Measurements from ENCODE around the gene DIP2B. TPM values are rescaled to one million over a fixed set of nuclear protein-coding genes. Genes with fewer than 3 reads are reported as not detected.
A peak's percentile ranks its signal among the peaks of the same experiment; 100 is the strongest.

DIP2B gene
- total RNA-seq, 1 donor from 2014 or later, result 45.1 TPM

DNA sequence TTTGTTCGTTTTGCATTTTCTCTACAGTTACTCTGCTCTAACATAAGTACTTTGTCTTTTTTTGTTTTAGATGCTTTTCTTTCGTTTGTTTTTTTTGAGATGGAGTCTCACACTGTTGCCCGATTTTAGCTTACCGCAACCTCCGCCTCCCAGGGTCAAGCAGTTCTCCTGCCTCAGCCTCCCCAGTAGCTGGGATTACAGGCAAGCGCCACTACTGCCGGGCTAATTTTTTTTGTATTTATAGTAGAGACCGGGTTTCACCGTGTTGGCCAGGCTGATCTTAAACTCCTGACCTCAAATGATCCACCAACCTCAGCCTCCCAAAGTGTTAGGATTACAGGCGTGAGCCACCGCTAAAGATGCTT, 2.7 kb downstream of the DIP2B start:
- peaks cover 5% of the 10 kb centered on the region for H3K27me3 Mint-ChIP-seq (ENCODE audit: unreplicated experiment)
- H3K4me3 Mint-ChIP-seq (ENCODE audit: unreplicated experiment), result no peak overlapping the region
- TF ChIP-seq, protein P1, sequence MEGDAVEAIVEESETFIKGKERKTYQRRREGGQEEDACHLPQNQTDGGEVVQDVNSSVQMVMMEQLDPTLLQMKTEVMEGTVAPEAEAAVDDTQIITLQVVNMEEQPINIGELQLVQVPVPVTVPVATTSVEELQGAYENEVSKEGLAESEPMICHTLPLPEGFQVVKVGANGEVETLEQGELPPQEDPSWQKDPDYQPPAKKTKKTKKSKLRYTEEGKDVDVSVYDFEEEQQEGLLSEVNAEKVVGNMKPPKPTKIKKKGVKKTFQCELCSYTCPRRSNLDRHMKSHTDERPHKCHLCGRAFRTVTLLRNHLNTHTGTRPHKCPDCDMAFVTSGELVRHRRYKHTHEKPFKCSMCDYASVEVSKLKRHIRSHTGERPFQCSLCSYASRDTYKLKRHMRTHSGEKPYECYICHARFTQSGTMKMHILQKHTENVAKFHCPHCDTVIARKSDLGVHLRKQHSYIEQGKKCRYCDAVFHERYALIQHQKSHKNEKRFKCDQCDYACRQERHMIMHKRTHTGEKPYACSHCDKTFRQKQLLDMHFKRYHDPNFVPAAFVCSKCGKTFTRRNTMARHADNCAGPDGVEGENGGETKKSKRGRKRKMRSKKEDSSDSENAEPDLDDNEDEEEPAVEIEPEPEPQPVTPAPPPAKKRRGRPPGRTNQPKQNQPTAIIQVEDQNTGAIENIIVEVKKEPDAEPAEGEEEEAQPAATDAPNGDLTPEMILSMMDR (IDR thresholded peaks at IDR 0.05; ENCODE audit: unreplicated experiment), result no peak

DNA sequence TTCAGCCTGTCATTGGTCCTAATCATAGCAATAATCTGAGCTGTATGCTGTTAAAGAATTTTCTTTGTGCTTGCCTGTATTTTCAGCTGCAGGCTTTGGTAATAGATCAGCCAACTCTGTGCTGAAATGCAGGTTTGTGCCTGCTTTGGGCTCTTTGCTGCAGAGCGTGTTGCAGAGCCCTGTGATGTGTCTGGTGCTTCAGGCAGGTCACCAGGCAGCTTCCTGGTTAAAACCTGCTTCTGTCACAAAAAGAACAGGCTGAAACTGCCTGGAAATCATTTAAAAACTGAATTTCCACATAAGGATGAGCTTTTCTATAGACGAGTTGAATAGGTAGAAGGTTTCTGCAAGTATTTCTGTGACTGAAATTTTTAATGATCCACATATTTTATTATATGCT, 3.1 kb downstream of the DIP2B start:
- peaks cover 4% of the 10 kb centered on the region for H3K36me3 Mint-ChIP-seq (ENCODE audit: low read depth, unreplicated experiment)
- H3K4me1 Mint-ChIP-seq (ENCODE audit: unreplicated experiment), result peaks cover 42% of the 10 kb centered on the region
- H3K9me3 Mint-ChIP-seq (ENCODE audit: unreplicated experiment), result no peaks in the 10 kb centered on the region
- H3K4me3 Mint-ChIP-seq (ENCODE audit: unreplicated experiment), result no peak overlapping the region
- no peak overlapping the region for H3K27ac Mint-ChIP-seq (ENCODE audit: unreplicated experiment)
- TF ChIP-seq, protein P1 (IDR thresholded peaks at IDR 0.05; ENCODE audit: unreplicated experiment), result no peak
- DNase-seq (ENCODE audit: low spot score), result no peak
- H3K27me3 Mint-ChIP-seq (ENCODE audit: unreplicated experiment), result peaks cover 5% of the 10 kb centered on the region

More for the DNA sequence above, 2.7 kb downstream of the DIP2B start:
- DNase-seq (ENCODE audit: low spot score), result no peak
- Mint-ChIP-seq H3K4me1 (ENCODE audit: unreplicated experiment) (peaks cover 42% of the 10 kb centered on the region), H3K36me3 (ENCODE audit: low read depth, unreplicated experiment) (peaks cover 4% of the 10 kb centered on the region), H3K9me3 (ENCODE audit: unreplicated experiment) (no peaks in the 10 kb centered on the region), H3K27ac (ENCODE audit: unreplicated experiment) (no peak overlapping the region)

- no peak for DNase-seq (ENCODE audit: low spot score)
- Mint-ChIP-seq H3K36me3 (ENCODE audit: low read depth, unreplicated experiment) (peaks cover 4% of the 10 kb centered on the region), H3K27ac (ENCODE audit: unreplicated experiment) (no peak overlapping the region), H3K4me3 (ENCODE audit: unreplicated experiment) (no peak overlapping the region), H3K27me3 (ENCODE audit: unreplicated experiment) (peaks cover 5% of the 10 kb centered on the region), H3K9me3 (ENCODE audit: unreplicated experiment) (no peaks in the 10 kb centered on the region), H3K4me1 (ENCODE audit: unreplicated experiment) (peaks cover 42% of the 10 kb centered on the region)
- TF ChIP-seq, protein P1 (IDR thresholded peaks at IDR 0.05; ENCODE audit: unreplicated experiment), result no peak
These were observed 3.6 kb downstream of the DIP2B start for GRCh38 chr12:50508414-50508813.

- no peak overlapping the region for H3K27ac Mint-ChIP-seq (ENCODE audit: unreplicated experiment)
- no peak for DNase-seq (ENCODE audit: low spot score)
- no peaks in the 10 kb centered on the region for H3K9me3 Mint-ChIP-seq (ENCODE audit: unreplicated experiment)
- TF ChIP-seq, protein P1 (IDR thresholded peaks at IDR 0.05; ENCODE audit: unreplicated experiment), result no peak
- peaks cover 5% of the 10 kb centered on the region for H3K27me3 Mint-ChIP-seq (ENCODE audit: unreplicated experiment)
- H3K4me1 Mint-ChIP-seq (ENCODE audit: unreplicated experiment), result peaks cover 43% of the 10 kb centered on the region
- H3K4me3 Mint-ChIP-seq (ENCODE audit: unreplicated experiment), result no peak overlapping the region
- H3K36me3 Mint-ChIP-seq (ENCODE audit: low read depth, unreplicated experiment), result peaks cover 4% of the 10 kb centered on the region
These were observed 4.3 kb downstream of the DIP2B start for GRCh38 chr12:50508970-50509663.

- H3K27ac Mint-ChIP-seq (ENCODE audit: unreplicated experiment), result peak overlapping the region; percentile 70
These were observed 9.9 kb downstream of the DIP2B start for GRCh38 chr12:50514526-50515276.

More at GRCh38 chr12:50514526-50515276, 9.9 kb downstream of the DIP2B start:
- DNase-seq (ENCODE audit: low spot score), result no peak
- Mint-ChIP-seq H3K4me3 (ENCODE audit: unreplicated experiment) (no peak overlapping the region), H3K4me1 (ENCODE audit: unreplicated experiment) (peaks cover 26% of the 10 kb centered on the region), H3K36me3 (ENCODE audit: low read depth, unreplicated experiment) (peaks cover 3% of the 10 kb centered on the region), H3K9me3 (ENCODE audit: unreplicated experiment) (no peaks in the 10 kb centered on the region), H3K27me3 (ENCODE audit: unreplicated experiment) (no peaks in the 10 kb centered on the region)
- TF ChIP-seq, protein P1 (IDR thresholded peaks at IDR 0.05; ENCODE audit: unreplicated experiment), result no peak
